Measurements from ENCODE around the gene RUSF1.
"Not testable (repeated sequence)": the region's sequence is repeated elsewhere in the genome, so short reads cannot be mapped to it uniquely, and the experiment has no call there.

RUSF1 gene

GRCh38 chr16:31522071-31522470 lies 13.9 kb upstream of the RUSF1 start:
- in situ Hi-C loops (cut with HindIII; ENCODE audit: low pct_ligation_motif_present, low pct_unique_long_range_greater_than_20kb, low sequenced_read_pairs) = loop anchor here (10.0 kb wide), 1 partner anchor 57 kb away; no protein-coding TSS in a partner anchor
- DNase-seq = no peak

GRCh38 chr16:31521368-31521767 lies 13.2 kb upstream of the RUSF1 start:
- in situ Hi-C loops (cut with HindIII; ENCODE audit: low pct_ligation_motif_present, low pct_unique_long_range_greater_than_20kb, low sequenced_read_pairs) = loop anchor here (10.0 kb wide), 1 partner anchor 57 kb away; no protein-coding TSS in a partner anchor

GRCh38 chr16:31519759-31520431 lies 11.7 kb upstream of the RUSF1 start:
- in situ Hi-C loops (cut with HindIII; ENCODE audit: low pct_ligation_motif_present, low pct_unique_long_range_greater_than_20kb, low sequenced_read_pairs) = loop anchor here (10.0 kb wide), 1 partner anchor 55 kb away; no protein-coding TSS in a partner anchor
- DNase-seq = no peak

More at GRCh38 chr16:31521368-31521767, 13.2 kb upstream of the RUSF1 start:
- DNase-seq = no peak

DNA sequence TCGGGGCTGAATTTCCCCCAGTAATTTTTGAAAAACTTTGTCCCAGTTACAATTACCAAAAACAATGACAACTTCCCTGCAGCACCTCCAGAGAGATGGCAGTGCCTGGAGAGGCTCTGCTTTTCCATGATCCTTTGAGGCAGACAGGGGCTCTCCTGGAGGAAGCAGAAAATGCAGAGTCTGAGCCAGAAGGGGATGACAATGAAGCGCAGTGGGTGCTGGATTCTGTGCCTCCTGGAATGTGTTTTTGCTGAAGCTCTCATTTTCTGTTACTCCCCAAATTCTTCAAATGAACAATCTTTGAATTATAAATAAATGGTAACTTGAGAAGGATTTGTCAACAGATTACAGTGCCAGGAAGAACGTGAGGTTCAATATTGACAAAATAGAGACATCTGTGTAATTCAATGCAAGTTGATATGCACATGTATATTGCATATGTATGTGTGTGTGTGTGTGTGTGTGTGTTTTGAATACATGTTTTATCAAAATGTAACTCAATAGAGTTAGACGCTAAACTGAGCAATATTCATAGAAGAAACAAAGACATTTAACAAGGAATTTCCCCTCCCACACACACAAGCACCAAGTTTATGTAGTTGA lies 9.7 kb upstream of the RUSF1 start:
- DNase-seq = no peak
- in situ Hi-C loops (cut with HindIII; ENCODE audit: low pct_ligation_motif_present, low pct_unique_long_range_greater_than_20kb, low sequenced_read_pairs) = no loop called here

DNA sequence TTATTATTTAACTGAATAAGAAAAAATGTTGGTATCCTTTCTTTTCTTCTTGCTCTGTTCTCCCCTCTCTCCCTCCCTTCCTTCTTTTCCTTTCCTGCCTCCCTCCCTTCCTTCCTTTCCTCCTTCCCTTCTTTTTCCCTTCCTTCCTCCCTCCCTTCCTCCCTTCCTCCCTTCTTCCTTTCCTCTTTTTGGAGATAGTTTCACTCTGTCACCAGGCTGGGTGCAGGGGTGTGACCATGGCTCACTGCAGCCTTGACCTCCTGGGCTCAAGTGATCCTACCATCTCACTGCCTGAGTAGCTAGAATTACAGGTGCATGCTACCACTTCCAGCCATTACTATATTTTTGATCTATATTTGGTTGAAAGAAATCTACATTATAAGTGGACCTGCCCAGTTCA lies 5.7 kb upstream of the RUSF1 start:
- no peak for DNase-seq
- in situ Hi-C loops (cut with HindIII; ENCODE audit: low pct_ligation_motif_present, low pct_unique_long_range_greater_than_20kb, low sequenced_read_pairs) = no loop called here

- peak; percentile 98 for DNase-seq
- in situ Hi-C loops (cut with HindIII; ENCODE audit: low pct_ligation_motif_present, low pct_unique_long_range_greater_than_20kb, low sequenced_read_pairs) = no loop called here
Observed at GRCh38 chr16:31513126-31513525, 4.9 kb upstream of the RUSF1 start.

DNA sequence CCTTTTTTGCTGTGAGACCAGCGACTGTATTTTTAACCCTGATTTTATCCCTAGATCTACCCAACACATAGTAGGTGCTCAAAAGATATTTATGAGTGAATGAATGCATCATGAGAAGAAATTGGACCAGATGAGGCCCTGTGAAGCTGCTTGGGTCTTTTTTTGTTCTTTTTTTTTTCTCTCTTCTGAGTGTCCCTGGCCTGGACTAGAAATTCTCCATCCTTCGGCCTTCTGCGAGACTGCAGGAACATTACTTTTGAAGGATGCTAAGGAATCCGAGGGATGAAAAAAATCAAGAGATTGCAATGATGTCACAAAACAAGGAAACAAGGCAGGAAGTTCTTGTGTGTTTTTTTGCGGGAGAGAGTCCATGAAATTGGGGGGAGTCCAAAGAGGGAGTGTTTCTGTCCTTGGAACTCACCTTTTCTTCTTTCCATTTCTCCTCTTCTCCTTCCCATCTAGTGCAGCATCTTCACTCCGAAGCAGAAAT lies 560 bp upstream of the RUSF1 start:
- in situ Hi-C loops (cut with HindIII; ENCODE audit: low pct_ligation_motif_present, low pct_unique_long_range_greater_than_20kb, low sequenced_read_pairs) = no loop called here
- DNase-seq = peak; percentile 66

DNA sequence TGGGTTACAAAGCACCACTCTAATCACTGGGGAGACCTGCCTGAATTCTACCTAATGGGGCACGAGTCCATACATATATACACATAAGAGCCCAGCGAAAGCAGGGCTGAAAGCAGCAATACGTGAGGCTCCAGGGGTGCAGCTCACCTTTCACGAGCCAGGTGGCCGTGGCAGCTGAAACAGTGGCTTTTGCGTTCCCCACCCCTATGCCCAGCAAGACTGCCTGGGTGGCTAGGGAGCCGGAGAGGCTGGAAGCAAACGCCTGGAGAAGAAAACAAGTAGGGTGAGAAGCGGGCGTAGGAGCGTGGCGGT lies 618 bp downstream of the RUSF1 start:
- in situ Hi-C loops (cut with HindIII; ENCODE audit: low pct_ligation_motif_present, low pct_unique_long_range_greater_than_20kb, low sequenced_read_pairs) = no loop called here
- no peak for DNase-seq

DNA sequence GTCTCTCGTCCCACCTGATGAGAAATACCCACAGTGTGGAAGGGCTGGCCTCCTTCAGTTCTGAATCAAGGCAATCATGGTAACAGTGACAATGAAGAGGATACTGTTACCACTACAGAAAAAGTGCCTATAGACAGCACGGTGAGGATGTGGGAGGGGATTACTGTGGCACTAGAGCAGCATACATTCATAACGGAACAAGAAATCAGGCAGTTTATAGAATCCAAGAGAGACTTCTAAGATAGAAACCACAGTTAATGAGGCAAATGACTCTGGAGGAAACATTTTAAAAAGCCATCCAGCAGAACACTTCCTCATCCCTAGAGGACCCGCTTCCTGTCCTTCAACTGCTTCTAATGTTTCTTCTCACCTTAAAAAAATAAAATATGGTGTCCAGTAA lies 2.7 kb downstream of the RUSF1 start:
- in situ Hi-C loops (cut with HindIII; ENCODE audit: low pct_ligation_motif_present, low pct_unique_long_range_greater_than_20kb, low sequenced_read_pairs) = no loop called here

DNA sequence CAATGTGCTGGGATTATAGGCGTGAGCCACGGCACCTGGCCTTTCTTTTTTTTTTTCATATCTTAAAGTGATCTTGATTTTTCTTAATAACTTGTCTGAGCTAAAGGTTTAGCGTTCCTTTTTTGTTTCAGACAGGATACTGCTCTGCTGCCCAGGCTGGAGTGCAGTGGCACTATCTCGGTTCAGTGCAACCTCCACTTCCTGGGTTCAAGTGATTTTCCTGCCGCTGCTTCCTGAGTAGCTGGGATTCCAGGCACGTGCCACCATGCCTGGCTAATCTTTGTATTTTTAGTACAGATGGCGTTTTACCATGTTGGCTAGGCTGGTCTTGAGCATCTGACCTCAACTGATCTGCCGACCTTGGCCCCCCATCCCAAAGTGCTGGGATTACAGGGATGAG lies 4.0 kb downstream of the RUSF1 start:
- no peak for DNase-seq
- in situ Hi-C loops (cut with HindIII; ENCODE audit: low pct_ligation_motif_present, low pct_unique_long_range_greater_than_20kb, low sequenced_read_pairs) = no loop called here

More for the DNA sequence above, 2.7 kb downstream of the RUSF1 start:
- DNase-seq = no peak

- in situ Hi-C loops (cut with HindIII; ENCODE audit: low pct_ligation_motif_present, low pct_unique_long_range_greater_than_20kb, low sequenced_read_pairs); DNase-seq: not testable (repeated sequence)
Observed at GRCh38 chr16:31503555-31503954, 4.6 kb downstream of the RUSF1 start.

GRCh38 chr16:31502981-31503380 lies 5.2 kb downstream of the RUSF1 start:
- no peak for DNase-seq
- in situ Hi-C loops (cut with HindIII; ENCODE audit: low pct_ligation_motif_present, low pct_unique_long_range_greater_than_20kb, low sequenced_read_pairs) = no loop called here

DNA sequence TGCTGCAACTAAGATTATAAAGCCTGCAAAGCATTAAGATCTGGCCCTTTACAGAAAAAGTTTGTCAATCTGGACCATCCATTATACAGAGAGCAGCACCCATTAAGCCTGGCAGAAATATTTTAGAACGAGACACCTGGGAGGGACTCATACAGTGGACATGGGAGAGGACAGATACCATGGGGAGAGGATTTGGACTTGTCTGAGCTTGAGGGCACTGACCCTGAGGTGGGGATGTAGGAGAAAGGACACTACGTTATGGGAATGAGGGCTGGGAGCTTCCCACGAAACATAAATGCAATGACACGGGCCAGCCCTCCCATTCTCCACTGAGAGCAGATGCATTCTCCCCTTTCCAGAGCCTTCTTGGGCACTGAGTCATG lies 6.2 kb downstream of the RUSF1 start:
- no peak for DNase-seq
- in situ Hi-C loops (cut with HindIII; ENCODE audit: low pct_ligation_motif_present, low pct_unique_long_range_greater_than_20kb, low sequenced_read_pairs) = no loop called here

DNA sequence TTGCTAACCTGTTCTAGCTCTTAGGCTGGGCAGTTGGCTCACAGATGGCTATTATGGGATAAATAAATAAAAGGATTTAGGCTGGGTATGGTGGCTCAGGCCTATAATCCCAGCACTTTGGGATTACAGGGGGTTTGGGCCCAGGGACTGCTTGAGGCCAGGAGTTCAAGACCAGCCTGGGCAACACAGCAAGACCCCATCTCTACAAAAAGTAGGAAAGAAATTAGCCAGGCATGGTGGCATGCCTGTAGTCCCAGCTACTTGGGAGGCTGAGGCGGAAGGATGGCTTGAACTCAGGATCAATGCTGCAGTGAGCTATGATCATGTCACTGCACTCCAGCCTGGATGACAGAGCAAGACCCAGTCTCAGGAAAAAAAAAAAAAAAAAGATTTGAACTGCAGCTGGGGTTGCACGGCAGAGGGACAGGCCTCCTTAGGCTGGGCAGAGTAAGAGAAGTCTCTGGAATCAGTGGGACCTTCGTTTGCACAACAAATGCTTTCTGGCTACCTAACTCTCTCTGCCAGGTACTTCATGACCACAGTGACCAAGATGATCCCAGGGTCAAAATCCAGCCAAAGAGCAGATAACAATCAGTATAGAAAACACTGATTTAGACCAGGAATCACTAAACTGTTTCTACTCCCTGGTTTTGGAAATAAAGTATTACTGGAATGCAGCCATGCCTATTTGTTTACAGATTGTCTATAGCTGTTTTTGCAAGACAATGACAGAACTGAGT lies 6.8 kb downstream of the RUSF1 start:
- in situ Hi-C loops (cut with HindIII; ENCODE audit: low pct_ligation_motif_present, low pct_unique_long_range_greater_than_20kb, low sequenced_read_pairs) = no loop called here
- no peak for DNase-seq

DNA sequence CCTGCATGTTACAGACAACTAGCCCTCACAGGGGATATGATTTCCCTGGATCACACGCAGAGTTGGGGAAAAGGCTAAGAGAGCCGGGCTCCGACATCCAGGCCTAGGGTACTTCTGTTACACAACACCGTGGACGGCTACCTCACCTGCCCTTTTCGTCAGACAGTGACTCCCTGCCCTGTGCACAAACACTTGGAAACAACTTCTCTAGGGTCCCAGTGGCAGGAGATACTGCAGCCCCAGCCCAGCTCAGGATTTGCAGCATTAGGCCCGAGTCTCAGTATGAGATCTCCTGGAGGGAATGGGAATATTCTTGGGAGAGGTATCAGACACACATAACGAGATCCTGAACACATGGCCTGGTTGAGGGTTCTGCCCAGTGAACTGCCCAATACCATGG lies 8.3 kb downstream of the RUSF1 start:
- DNase-seq = no peak
- in situ Hi-C loops (cut with HindIII; ENCODE audit: low pct_ligation_motif_present, low pct_unique_long_range_greater_than_20kb, low sequenced_read_pairs) = no loop called here

DNA sequence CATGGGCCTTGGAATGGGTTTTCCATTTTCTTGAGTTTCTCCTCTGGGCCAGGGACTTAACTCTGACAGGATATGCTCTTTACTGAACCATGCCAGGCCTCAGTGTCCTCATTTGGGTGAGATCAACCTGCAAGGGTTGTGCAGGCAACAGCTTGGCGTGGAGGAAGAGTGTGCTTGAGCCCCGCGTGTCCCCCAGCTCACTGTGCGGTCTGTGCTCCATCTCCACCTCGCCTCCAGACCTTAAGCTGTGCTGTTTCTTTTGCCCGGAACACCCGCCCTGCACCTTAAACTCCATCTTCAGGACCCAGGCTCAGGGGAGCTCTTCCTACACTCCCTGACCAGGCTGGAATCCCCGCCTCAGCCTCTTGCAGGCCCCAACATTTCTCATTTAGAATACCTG lies 9.7 kb downstream of the RUSF1 start:
- no peak for DNase-seq
- in situ Hi-C loops (cut with HindIII; ENCODE audit: low pct_ligation_motif_present, low pct_unique_long_range_greater_than_20kb, low sequenced_read_pairs) = no loop called here

DNA sequence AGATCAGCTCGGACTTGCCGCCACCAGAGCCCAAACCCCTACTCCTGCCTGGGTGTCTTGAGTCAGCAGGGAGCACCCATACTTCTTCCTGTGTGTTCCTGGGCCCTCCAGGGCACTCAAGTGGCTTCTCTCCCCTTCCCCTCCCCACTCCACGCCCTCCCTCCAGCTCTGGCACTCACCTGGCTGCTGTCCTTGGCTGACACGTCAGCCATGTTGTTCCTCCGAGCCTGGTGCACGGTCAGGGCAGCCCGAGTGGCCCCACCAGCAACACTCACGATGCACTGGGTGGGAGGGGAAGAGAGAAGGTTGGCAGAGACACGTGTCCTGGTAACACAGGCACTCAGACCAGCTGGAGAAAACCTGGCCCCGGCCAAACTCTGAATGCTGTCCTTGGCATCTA lies 11.5 kb downstream of the RUSF1 start:
- no peak for DNase-seq
- in situ Hi-C loops (cut with HindIII; ENCODE audit: low pct_ligation_motif_present, low pct_unique_long_range_greater_than_20kb, low sequenced_read_pairs) = no loop called here

GRCh38 chr16:31493506-31494125 lies 14.6 kb downstream of the RUSF1 start:
- in situ Hi-C loops (cut with HindIII; ENCODE audit: low pct_ligation_motif_present, low pct_unique_long_range_greater_than_20kb, low sequenced_read_pairs) = no loop called here
- no peak for DNase-seq

DNA sequence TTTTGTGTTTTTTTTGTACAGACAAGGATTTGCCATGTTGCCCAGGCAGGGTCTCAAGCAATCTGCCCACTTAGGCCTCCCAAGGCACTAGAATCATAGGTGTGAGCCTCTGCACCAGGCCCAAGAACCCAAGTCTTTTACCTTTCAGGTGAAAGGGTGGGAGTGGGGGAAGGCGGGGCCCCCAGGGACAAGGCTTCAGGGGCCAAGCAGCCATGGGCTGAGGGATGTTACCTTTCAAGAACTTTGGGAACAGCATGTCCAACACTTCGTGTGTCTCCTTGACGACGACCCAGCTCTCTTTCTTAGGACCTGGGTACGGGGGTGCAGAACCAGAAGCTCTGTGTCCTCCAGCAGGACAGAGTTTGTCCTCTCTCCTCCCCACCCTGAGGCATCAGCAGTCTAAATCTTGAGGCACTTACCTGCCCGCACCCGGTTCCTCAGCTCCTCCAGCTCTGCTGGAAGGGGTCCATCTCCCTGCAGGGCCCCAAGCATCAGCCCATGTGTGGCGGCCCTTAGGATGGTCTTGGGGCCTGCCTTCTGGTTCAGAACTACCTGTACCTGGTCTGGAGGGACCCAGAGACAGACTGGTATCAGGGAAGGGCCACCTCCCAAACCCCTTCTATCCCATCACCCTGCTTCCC lies 16.3 kb downstream of the RUSF1 start:
- DNase-seq = no peak
- in situ Hi-C loops (cut with HindIII; ENCODE audit: low pct_ligation_motif_present, low pct_unique_long_range_greater_than_20kb, low sequenced_read_pairs) = no loop called here
